Endothelial cell of umbilical vein (primary cell): ENCODE results near the gene PNPLA5. TPM values are rescaled to one million over a fixed set of nuclear protein-coding genes. Genes with fewer than 3 reads are reported as not detected.

Experiments
- BruUV-seq: library from RNA; stranded (reverse); fragments of 400-500 nt; replicated peaks from 2 replicates; lab custom pipeline; 2021; lab: Mats Ljungman, UMichigan
- CTCF ChIA-PET: fragments of 300-600, 350-600 bp; sonication (Branson Sonifier 250); formaldehyde crosslinking; loops from one replicate; lab custom pipeline; 2021; ENCODE audit warnings: antibody characterized with exemption, inconsistent platforms; lab: Charles Lee
- POLR2A ChIA-PET: fragments of 300-600, 350-600 bp; sonication (Branson Sonifier 250); formaldehyde crosslinking; loops from one replicate; lab custom pipeline; 2021; ENCODE audit warnings: antibody characterized with exemption, inconsistent platforms; lab: Charles Lee
- DNase-seq: peaks from one replicate; pipeline ENCODE4 v3.0.0-alpha.2; 2011; ENCODE audit warnings: low read depth, low spot score
- FAIRE-seq: peaks from 2 replicates; lab custom pipeline; 2011; peaks lifted over from hg19 to GRCh38; lab: Jason Lieb, UNC
- H2AFZ ChIP-seq: 2 replicates; pipeline ENCODE4 v1.6.0; 2012; ENCODE audit warnings: low read depth, low read length, control low read depth, inconsistent platforms
- H3K27ac ChIP-seq: 2 replicates; pipeline ENCODE4 v1.5.1; 2011; ENCODE audit warnings: low read depth, mild to moderate bottlenecking, control low read depth, low read length, moderate library complexity; ENCODE audit not compliant: insufficient read depth
- H3K27me3 ChIP-seq, 2 experiments: 2 replicates each; pipeline versions ENCODE4 v1.6.0 to v1.6.1; 2011; ENCODE audit warnings: low read length in 2 of 2, mixed read lengths in 1 of 2; ENCODE audit not compliant: control insufficient read depth in 2 of 2, insufficient read depth in 2 of 2
- H3K36me3 ChIP-seq, 2 experiments: 2 replicates in 1 of 2; 3 replicates in 1 of 2; pipeline ENCODE4 v1.5.1; 2011; ENCODE audit warnings: low read length in 2 of 2, mild to moderate bottlenecking in 1 of 2, moderate library complexity in 1 of 2; ENCODE audit not compliant: control insufficient read depth in 2 of 2, insufficient read depth in 2 of 2; ENCODE audit errors: extremely low read depth in 1 of 2
- H3K4me1 ChIP-seq: 3 replicates; pipeline ENCODE4 v1.5.1; 2011; ENCODE audit warnings: mild to moderate bottlenecking, low read length; ENCODE audit not compliant: control insufficient read depth, insufficient read depth; ENCODE audit errors: extremely low read depth
- H3K4me2 ChIP-seq: 2 replicates; pipeline ENCODE4 v1.6.1; 2011; ENCODE audit warnings: low read length, control low read depth, mixed read lengths; ENCODE audit not compliant: insufficient read depth
- H3K4me3 ChIP-seq, 3 experiments: fragments of 200-600 bp in 1 of 3; sonication (generic), shearing (Covaris generic) in 1 of 3; replicated peaks in 1 of 3; 2 replicates each; pipeline ENCODE4 v1.5.1; 2011 to 2016; ENCODE audit warnings: control low read depth in 3 of 3, low read length in 3 of 3, mild to moderate bottlenecking in 2 of 3, inconsistent platforms in 1 of 3, low read depth in 1 of 3, moderate library complexity in 1 of 3; ENCODE audit not compliant: insufficient read depth in 1 of 3
- H3K79me2 ChIP-seq: 2 replicates; pipeline ENCODE4 v1.6.0; 2012; ENCODE audit warnings: low read length, inconsistent platforms; ENCODE audit not compliant: control insufficient read depth, insufficient read depth
- H3K9ac ChIP-seq: replicated peaks from 2 replicates; pipeline ENCODE3; 2011; ENCODE audit warnings: low read length, control low read depth; ENCODE audit not compliant: insufficient read depth; ENCODE audit errors: extremely low read depth
- H3K9me1 ChIP-seq: replicated peaks from 3 replicates; pipeline ENCODE4 v1.6.0; 2011; ENCODE audit warnings: mild to moderate bottlenecking, low read length; ENCODE audit not compliant: control insufficient read depth, insufficient read depth; ENCODE audit errors: extremely low read depth
- H3K9me3 ChIP-seq: replicated peaks from 2 replicates; pipeline ENCODE4 v1.5.1; 2012; ENCODE audit warnings: low read length, inconsistent platforms; ENCODE audit not compliant: control insufficient read depth, insufficient read depth
- H4K20me1 ChIP-seq: replicated peaks from 2 replicates; pipeline ENCODE3; 2011; ENCODE audit warnings: mild to moderate bottlenecking, low read length; ENCODE audit not compliant: control insufficient read depth, insufficient read depth; ENCODE audit errors: extremely low read depth
- EZH2 ChIP-seq: IDR thresholded peaks from 2 replicates; pipeline ENCODE4 v1.6.1; 2012; ENCODE audit warnings: borderline replicate concordance, low read depth, mild to moderate bottlenecking, moderate library complexity, low read length, inconsistent platforms; ENCODE audit not compliant: severe bottlenecking
- FOS ChIP-seq: IDR thresholded peaks from 2 replicates; pipeline ENCODE4 v1.6.1; 2011; ENCODE audit warnings: mild to moderate bottlenecking, low read length, moderate library complexity, borderline replicate concordance; ENCODE audit not compliant: insufficient read depth
- GATA2 ChIP-seq: IDR thresholded peaks from 2 replicates; pipeline ENCODE4 v1.7.0; 2011; ENCODE audit warnings: low read depth, mild to moderate bottlenecking, moderate library complexity, mixed read lengths, low read length; ENCODE audit not compliant: insufficient read length, insufficient read depth
- JUN ChIP-seq: IDR thresholded peaks from 2 replicates; pipeline ENCODE4 v1.6.1; 2011; ENCODE audit warnings: borderline replicate concordance, low read depth; ENCODE audit not compliant: insufficient read length, insufficient read depth
- POLR2A ChIP-seq: IDR thresholded peaks from 2 replicates; pipeline ENCODE4 v1.6.1; 2012; ENCODE audit warnings: low read depth, mild to moderate bottlenecking, control low read depth, low read length
- dilution Hi-C: fragments of 300-500 bp; cut with MboI; formaldehyde crosslinking; loops from one replicate; pipeline ENCODE4 v1.15.0; 2019; ENCODE audit warnings: low sequenced_read_pairs; ENCODE audit not compliant: extremely low pct_ligation_motif_present
- intact Hi-C: fragments of 100-400 bp; cut with micrococcal nuclease; formaldehyde crosslinking; loops from one replicate; pipeline ENCODE4 v1.10.0; 2022
- polyA plus RNA-seq, 4 experiments: library from polyadenylated mRNA; depleted of rRNA in 3 of 4; stranded (reverse) in 3 of 4; unstranded in 1 of 4; fragments of >200 nt; gene quantifications; 2 replicates each; pipeline versions ENCODE4 v1.2.1 to v1.2.3, GENCODE V29; 2011 to 2012; ENCODE audit warnings: missing spikeins in 1 of 4
- total RNA-seq: library from RNA; stranded (reverse); gene quantifications from 2 replicates; pipeline ENCODE4 v1.2.3, GENCODE V29; 2021
- TF ChIP-seq, protein P1 (sequence below), 2 donors: IDR thresholded peaks; 1 replicate in 1 of 2; 2 replicates in 1 of 2; pipeline ENCODE4 v1.5.1; 2011; ENCODE audit warnings: low read length in 2 of 2, mild to moderate bottlenecking in 2 of 2, moderate library complexity in 2 of 2, control low read depth in 1 of 2, inconsistent platforms in 1 of 2, low read depth in 1 of 2; ENCODE audit not compliant: insufficient read depth in 1 of 2; ENCODE audit errors: extremely low read depth in 1 of 2

Gene PNPLA5
- total and polyA plus RNA-seq, 2 donors (not counting 3 experiments of a cell fraction or from before 2014, with no cell fraction given) = not detected

DNA sequence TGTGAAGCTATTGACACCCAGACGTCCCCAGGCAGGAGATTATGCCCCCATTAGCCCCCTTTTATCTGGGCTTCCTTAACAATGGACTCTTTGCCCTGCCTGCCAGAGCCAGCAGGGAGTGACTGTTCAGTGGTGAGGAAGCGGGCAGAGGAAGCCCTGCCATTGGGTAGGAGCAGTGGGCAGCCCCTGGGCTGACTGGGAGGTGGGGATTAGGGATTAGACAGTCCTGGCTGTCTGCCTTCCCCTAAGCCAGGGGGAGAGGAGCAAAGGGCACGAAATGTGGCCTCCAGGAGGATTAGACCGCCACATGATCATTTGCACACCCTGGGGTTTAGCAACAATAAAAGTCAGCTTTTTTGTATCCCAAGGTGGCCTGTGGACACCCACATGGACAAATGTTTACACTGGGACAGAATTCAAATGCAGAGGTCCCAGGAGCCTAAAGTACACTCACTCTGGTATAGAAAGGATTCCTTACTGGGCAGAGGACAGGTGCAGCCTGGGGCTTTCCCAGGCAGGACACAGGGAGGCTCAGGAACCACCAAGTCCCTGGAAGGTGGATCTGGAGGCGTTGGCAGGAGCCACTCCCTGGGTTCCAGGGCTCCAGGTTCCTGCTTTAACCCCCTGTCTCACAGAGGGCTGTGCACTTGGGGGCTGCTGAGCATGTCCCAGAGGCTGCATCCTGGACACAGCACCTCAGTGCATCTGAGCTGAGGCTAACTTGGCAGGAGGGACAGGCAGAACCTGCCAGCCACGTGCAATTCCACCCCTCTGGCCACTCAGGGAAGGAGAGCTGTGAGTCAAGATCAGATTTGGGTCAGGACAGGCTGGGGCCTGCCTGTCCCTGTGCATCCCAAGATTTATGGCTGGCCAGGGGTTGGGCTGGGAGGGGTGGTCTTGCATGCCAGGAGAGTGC lies 33.9 kb upstream of the PNPLA5 start:
- H3K36me3 ChIP-seq = no peaks in the 10 kb centered on the region
- no peak for TF ChIP-seq EZH2
- TF ChIP-seq, protein P1, sequence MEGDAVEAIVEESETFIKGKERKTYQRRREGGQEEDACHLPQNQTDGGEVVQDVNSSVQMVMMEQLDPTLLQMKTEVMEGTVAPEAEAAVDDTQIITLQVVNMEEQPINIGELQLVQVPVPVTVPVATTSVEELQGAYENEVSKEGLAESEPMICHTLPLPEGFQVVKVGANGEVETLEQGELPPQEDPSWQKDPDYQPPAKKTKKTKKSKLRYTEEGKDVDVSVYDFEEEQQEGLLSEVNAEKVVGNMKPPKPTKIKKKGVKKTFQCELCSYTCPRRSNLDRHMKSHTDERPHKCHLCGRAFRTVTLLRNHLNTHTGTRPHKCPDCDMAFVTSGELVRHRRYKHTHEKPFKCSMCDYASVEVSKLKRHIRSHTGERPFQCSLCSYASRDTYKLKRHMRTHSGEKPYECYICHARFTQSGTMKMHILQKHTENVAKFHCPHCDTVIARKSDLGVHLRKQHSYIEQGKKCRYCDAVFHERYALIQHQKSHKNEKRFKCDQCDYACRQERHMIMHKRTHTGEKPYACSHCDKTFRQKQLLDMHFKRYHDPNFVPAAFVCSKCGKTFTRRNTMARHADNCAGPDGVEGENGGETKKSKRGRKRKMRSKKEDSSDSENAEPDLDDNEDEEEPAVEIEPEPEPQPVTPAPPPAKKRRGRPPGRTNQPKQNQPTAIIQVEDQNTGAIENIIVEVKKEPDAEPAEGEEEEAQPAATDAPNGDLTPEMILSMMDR (IDR thresholded peaks at IDR 0.05; ENCODE audit: extremely low read depth in 1 of 2, insufficient read depth in 1 of 2, low read depth in 1 of 2, low read length in 2 of 2) = no peak
- TF ChIP-seq JUN = no peak
- no peak for TF ChIP-seq POLR2A
- TF ChIP-seq FOS = no peak
- TF ChIP-seq GATA2 = no peak
- H3K4me3 ChIP-seq = peak overlapping the region in 1 of 3 experiments; percentile 60
- peak overlapping the region; percentile 20 for H3K4me2 ChIP-seq
- FAIRE-seq = no peak
- DNase-seq = no peak
- ChIA-PET CTCF (interaction anchor here (2.2 to 2.3 kb wide), 2 partner anchors 20 kb away, joined by 12 to 21 read pairs; no protein-coding TSS in a partner anchor), POLR2A (interaction anchor here (0.6 kb wide), 1 partner anchor 8 kb away, joined by 3 read pairs; no protein-coding TSS in a partner anchor)
- no peak overlapping the region for H3K27ac ChIP-seq
- dilution Hi-C loops = no loop called here
- no peaks in the 10 kb centered on the region for H3K79me2 ChIP-seq
- no peaks in the 10 kb centered on the region for H3K9me3 ChIP-seq
- no peaks in the 10 kb centered on the region for H3K27me3 ChIP-seq
- no peak overlapping the region for H3K9ac ChIP-seq
- peaks cover 28% of the 10 kb centered on the region for H3K4me1 ChIP-seq
- no peaks in the 10 kb centered on the region for H3K9me1 ChIP-seq
- BruUV-seq = no TSS peak
- no peak overlapping the region for H2AFZ ChIP-seq
- H4K20me1 ChIP-seq = no peaks in the 10 kb centered on the region
- intact Hi-C loops = loop anchor here (10.0 kb wide), 1 partner anchor 759 kb away; no protein-coding TSS in a partner anchor
